ENCODE data around the gene IGFBP3.

IGFBP3 gene

GRCh38 chr7:45872116-45873034, 48.7 kb downstream of the IGFBP3 start:
- no peak for DNase-seq (ENCODE audit: low spot score)

DNA sequence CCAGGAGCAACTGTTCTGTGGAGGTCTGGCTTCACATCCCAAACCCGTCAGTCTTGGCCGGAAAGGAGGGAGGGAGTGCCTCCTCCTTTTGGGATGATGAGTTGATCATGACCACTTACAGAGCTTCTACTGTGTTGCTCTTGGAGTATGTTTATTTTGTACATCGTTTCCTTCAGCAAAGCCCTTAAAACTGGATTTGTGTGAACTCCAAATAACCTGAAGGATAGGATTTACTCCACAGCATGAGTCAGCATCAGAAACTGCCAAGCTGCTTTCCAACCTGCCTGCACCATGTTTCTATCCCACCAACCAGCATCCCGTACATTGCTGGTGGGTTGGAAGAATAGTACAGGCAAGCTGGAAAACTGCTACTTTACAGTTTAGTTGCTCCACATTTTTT, 51.6 kb downstream of the IGFBP3 start:
- DNase-seq (ENCODE audit: low spot score), result no peak

DNA sequence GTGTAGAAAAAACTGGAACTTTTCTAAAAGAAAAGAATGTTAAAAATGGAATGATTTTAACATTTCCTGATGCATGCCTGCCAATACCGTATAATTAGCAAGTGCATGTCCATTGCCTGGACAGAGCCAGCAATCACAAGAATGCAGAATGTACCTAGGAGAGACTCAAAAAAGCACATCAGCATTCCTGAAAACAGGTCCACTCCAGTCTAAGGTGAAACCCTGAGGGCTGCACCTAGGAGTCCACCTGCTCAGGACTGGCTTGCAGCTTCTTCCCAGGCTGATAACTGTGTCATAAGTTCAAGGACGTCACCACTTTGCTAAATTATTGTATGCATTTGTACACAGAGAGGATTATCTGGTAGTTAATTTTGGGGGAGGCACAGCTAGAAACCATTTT, 53.6 kb downstream of the IGFBP3 start:
- no peak for DNase-seq (ENCODE audit: low spot score)

DNA sequence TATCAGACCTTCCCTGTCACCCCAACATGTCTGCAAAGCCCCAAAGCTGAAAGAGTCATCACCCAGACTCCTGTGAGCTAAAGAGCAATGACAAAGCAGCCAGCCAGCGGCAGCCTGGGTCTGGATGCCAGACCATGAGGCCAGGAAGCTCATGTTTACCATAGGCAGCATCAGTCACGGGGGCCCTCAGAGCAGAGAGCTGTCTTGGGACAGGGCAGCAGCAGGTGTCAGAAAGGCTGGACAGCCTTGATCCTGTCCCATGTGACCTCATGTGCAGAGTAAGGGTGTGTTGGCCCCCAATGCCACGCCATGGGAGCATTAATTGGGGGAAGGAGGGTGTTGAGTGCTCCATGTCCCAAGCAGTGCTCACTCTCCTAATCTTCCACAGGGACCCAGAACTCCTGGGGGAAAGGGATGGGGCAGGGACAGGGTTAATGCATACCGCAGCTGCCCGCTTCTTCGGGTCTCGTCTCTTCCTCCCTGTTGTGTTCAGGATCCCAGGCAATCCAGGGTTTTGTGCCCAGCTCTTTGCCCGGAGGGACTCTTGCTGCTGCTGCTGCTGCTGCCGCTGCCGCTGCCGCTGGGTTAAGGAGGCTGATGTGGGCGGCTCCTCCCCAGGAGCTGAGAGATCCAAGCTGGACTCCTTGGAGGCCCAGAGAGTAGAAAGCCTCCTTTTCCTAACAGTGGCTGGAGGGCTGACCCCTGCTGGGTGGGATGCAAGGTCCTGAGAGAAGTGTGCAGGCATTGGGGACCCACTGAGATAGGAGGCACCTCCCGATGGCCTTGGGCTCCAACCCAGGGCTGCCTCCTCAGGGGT, 55.3 kb downstream of the IGFBP3 start:
- DNase-seq (ENCODE audit: low spot score), result no peak

GRCh38 chr7:45863715-45864114, 57.4 kb downstream of the IGFBP3 start:
- no peak for DNase-seq (ENCODE audit: low spot score)

All from germinal center (tissue), 1 donor.